SK-N-SH (cell line): Measurements from ENCODE around the gene PAPPA2. TPM values are rescaled to one million over a fixed set of nuclear protein-coding genes. Genes with fewer than 3 reads are reported as not detected.

Source experiments
- CTCF ChIA-PET: fragments of 300-600, 350-600 bp; formaldehyde crosslinking; extraction: SDS; loops from one replicate; lab custom pipeline; 2021; lab: Yijun Ruan, JAX
- POLR2A ChIA-PET: fragments of 350-600 bp; sonication (Branson Sonifier 250); formaldehyde crosslinking; extraction: SDS; loops from one replicate; lab custom pipeline; 2020; ENCODE audit warnings: antibody characterized with exemption, inconsistent platforms; lab: Yijun Ruan, JAX
- DNase-seq: peaks from one replicate; pipeline ENCODE4 v3.0.0; 2012
- H2AFZ ChIP-seq: fragments of 200-600 bp; sonication (generic); 2 replicates; pipeline ENCODE4 v1.8.1; 2016; ENCODE audit warnings: antibody characterized with exemption, mild to moderate bottlenecking, low read depth
- H3F3A ChIP-seq: fragments of 200-600 bp; sonication (generic); replicated peaks from 2 replicates; pipeline ENCODE3; 2016; ENCODE audit warnings: antibody characterized with exemption, mild to moderate bottlenecking; ENCODE audit not compliant: insufficient read depth
- H3K27ac ChIP-seq, 2 experiments: fragments of 200-500 bp in 1 of 2; fragments of 200-600 bp in 1 of 2; sonication (Bioruptor generic) in 1 of 2; sonication (generic), shearing (Covaris generic) in 1 of 2; 2 replicates each; pipeline versions ENCODE4 v1.5.1 to v1.6.1; 2014 to 2016; ENCODE audit warnings: low read depth in 2 of 2, inconsistent platforms in 1 of 2, low read length in 1 of 2, mild to moderate bottlenecking in 1 of 2, mixed read lengths in 1 of 2
- H3K27me3 ChIP-seq: fragments of 200-600 bp; sonication (generic), shearing (Covaris generic); 2 replicates; pipeline ENCODE4 v1.6.1; 2016; ENCODE audit warnings: mixed run types; ENCODE audit not compliant: insufficient read depth
- H3K36me3 ChIP-seq, 2 experiments: fragments of 200-500 bp in 1 of 2; fragments of 200-600 bp in 1 of 2; sonication (Bioruptor generic) in 1 of 2; sonication (generic) in 1 of 2; replicated peaks in 1 of 2; 2 replicates each; pipeline versions ENCODE3 to v1.5.1; 2014 to 2016; ENCODE audit warnings: low read length in 1 of 2, mild to moderate bottlenecking in 1 of 2; ENCODE audit not compliant: insufficient read depth in 2 of 2, control insufficient read depth in 1 of 2
- H3K4me1 ChIP-seq, 2 experiments: fragments of 200-500 bp in 1 of 2; fragments of 200-600 bp in 1 of 2; sonication (Bioruptor generic) in 1 of 2; sonication (generic), shearing (Covaris generic) in 1 of 2; 2 replicates each; pipeline versions ENCODE4 v1.5.1 to v1.6.1; 2014 to 2016; ENCODE audit warnings: low read depth in 1 of 2, low read length in 1 of 2, mixed run types in 1 of 2; ENCODE audit not compliant: insufficient read depth in 2 of 2, control insufficient read depth in 1 of 2
- H3K4me2 ChIP-seq: fragments of 200-600 bp; sonication (generic), shearing (Covaris generic); 2 replicates; pipeline ENCODE4 v1.6.1; 2017; ENCODE audit warnings: mixed run types
- H3K4me3 ChIP-seq, 2 experiments: fragments of 200-500 bp in 1 of 2; fragments of 200-600 bp in 1 of 2; sonication (Bioruptor generic) in 1 of 2; sonication (generic), shearing (Covaris generic) in 1 of 2; 2 replicates each; pipeline versions ENCODE4 v1.5.1 to v1.8.1; 2014 to 2016; ENCODE audit warnings: low read depth in 2 of 2, inconsistent platforms in 1 of 2, low read length in 1 of 2, mild to moderate bottlenecking in 1 of 2, mixed read lengths in 1 of 2, moderate library complexity in 1 of 2
- H3K79me2 ChIP-seq: fragments of 200-600 bp; sonication (generic); 2 replicates; pipeline ENCODE4 v1.8.1; 2017; ENCODE audit warnings: mild to moderate bottlenecking; ENCODE audit not compliant: insufficient read depth
- H3K9ac ChIP-seq: fragments of 200-600 bp; sonication (generic); 2 replicates; pipeline ENCODE4 v1.6.1; 2017; ENCODE audit warnings: mixed run types
- H3K9me2 ChIP-seq: fragments of 200-600 bp; sonication (generic); 2 replicates; pipeline ENCODE4 v1.6.1; 2017; ENCODE audit warnings: mixed run types
- H3K9me3 ChIP-seq: fragments of 200-600 bp; sonication (generic); 2 replicates; pipeline ENCODE4 v1.6.1; 2017; ENCODE audit warnings: mixed run types, mild to moderate bottlenecking, moderate library complexity
- H4K20me1 ChIP-seq: fragments of 200-600 bp; sonication (generic); 2 replicates; pipeline ENCODE4 v1.6.1; 2017; ENCODE audit warnings: mild to moderate bottlenecking, mixed run types; ENCODE audit not compliant: insufficient read depth
- CHD2 ChIP-seq: fragments of 150-350 bp; IDR thresholded peaks from 2 replicates; pipeline ENCODE4 v1.6.1; 2018; ENCODE audit warnings: low read length; ENCODE audit not compliant: partially characterized antibody
- ELF1 ChIP-seq: IDR thresholded peaks from 2 replicates; pipeline ENCODE4 v1.4.0; 2012
- EP300 ChIP-seq, 2 experiments: IDR thresholded peaks; 2 replicates each; pipeline versions ENCODE4 v1.4.0 to v1.6.1; 2012; ENCODE audit warnings: borderline replicate concordance in 1 of 2, low read depth in 1 of 2, low read length in 1 of 2
- FOSL2 ChIP-seq: IDR thresholded peaks from 2 replicates; pipeline ENCODE4 v1.4.0; 2012; ENCODE audit warnings: low read depth, mild to moderate bottlenecking, moderate library complexity, borderline replicate concordance
- FOXM1 ChIP-seq: IDR thresholded peaks from 2 replicates; pipeline ENCODE4 v1.4.0; 2012; ENCODE audit warnings: low read depth, mild to moderate bottlenecking
- GATA2 ChIP-seq: sonication (generic); formaldehyde crosslinking; IDR thresholded peaks from 2 replicates; pipeline ENCODE4 v1.5.0; 2020; ENCODE audit warnings: mild to moderate bottlenecking, missing genetic modification reagents
- JUND ChIP-seq: IDR thresholded peaks from 2 replicates; pipeline ENCODE4 v1.4.0; 2012
- MAX ChIP-seq: IDR thresholded peaks from 2 replicates; pipeline ENCODE4 v1.4.0; 2012; ENCODE audit warnings: low read depth
- NFIC ChIP-seq: IDR thresholded peaks from 2 replicates; pipeline ENCODE4 v1.4.0; 2012; ENCODE audit warnings: borderline replicate concordance
- NRF1 ChIP-seq: IDR thresholded peaks from 2 replicates; pipeline ENCODE4 v1.6.1; 2012; ENCODE audit warnings: low read depth, mild to moderate bottlenecking, low read length
- RAD21 ChIP-seq: IDR thresholded peaks from 2 replicates; pipeline ENCODE4 v1.6.1; 2012; ENCODE audit warnings: mild to moderate bottlenecking, low read length
- RFX5 ChIP-seq: IDR thresholded peaks from 2 replicates; pipeline ENCODE4 v1.6.1; 2012; ENCODE audit warnings: mild to moderate bottlenecking, improper control_type of control experiment, low read length
- SIN3A ChIP-seq: IDR thresholded peaks from 2 replicates; pipeline ENCODE4 v1.6.1; 2012; ENCODE audit warnings: low read depth, mild to moderate bottlenecking, low read length, moderate library complexity, borderline replicate concordance
- USF1 ChIP-seq: IDR thresholded peaks from 2 replicates; pipeline ENCODE4 v1.4.0; 2012; ENCODE audit warnings: low read depth, borderline replicate concordance
- YY1 ChIP-seq: IDR thresholded peaks from 2 replicates; pipeline ENCODE4 v1.4.0; 2012; ENCODE audit warnings: low read depth, mild to moderate bottlenecking
- WGBS: methylation state at CpG from one replicate; pipeline ENCODE4 v1.1.6; 2017; ENCODE audit warnings: low lambda C conversion rate; 5-methylcytosine and 5-hydroxymethylcytosine counted together
- polyA plus RNA-seq, 3 experiments: library from polyadenylated mRNA; depleted of rRNA; stranded (reverse); fragments of >200 nt; gene quantifications; 2 replicates each; pipeline ENCODE4 v1.2.3, GENCODE V29; 2012
- TF ChIP-seq, protein P1 (sequence below): IDR thresholded peaks from 2 replicates; pipeline ENCODE4 v1.6.1; 2012; ENCODE audit warnings: mild to moderate bottlenecking, low read depth, low read length, moderate library complexity

PAPPA2 gene
- polyA plus RNA-seq, 1 of the 3 experiments (the other 2 are of a cell fraction): 0.02 TPM

DNA sequence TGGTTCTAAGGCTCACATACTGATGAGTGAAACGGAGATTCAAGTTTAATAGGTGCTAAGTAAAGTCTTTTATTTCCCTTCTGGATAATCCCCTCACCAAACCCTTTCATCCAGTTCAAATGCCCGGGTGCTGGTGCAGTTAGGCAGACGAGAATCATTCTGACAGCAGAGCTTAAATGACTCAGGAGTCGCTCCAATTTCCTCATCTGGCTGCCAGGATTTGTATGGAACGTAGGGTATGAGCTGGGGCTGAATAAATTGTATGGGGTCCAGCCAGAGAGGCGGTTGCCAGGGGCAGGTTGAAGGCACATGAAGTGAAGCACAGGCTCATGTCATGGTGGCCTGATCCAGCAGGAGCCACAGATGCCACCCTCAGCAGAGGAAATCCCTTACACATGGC, 76.0 kb downstream of the PAPPA2 start:
- H3K4me1 ChIP-seq: no peaks in the 10 kb centered on the region
- WGBS: 6% methylated on average over 5 of the region's 6 CpGs
- H3K4me3 ChIP-seq: no peak overlapping the region
- ChIA-PET CTCF (no interaction called here), POLR2A (no interaction called here)
- no peaks in the 10 kb centered on the region for H3F3A ChIP-seq
- DNase-seq: no peak
- no peak overlapping the region for H3K27ac ChIP-seq
- no peaks in the 10 kb centered on the region for H3K79me2 ChIP-seq
- no peak overlapping the region for H2AFZ ChIP-seq
- H3K9me3 ChIP-seq: no peaks in the 10 kb centered on the region
- no peaks in the 10 kb centered on the region for H4K20me1 ChIP-seq
- TF ChIP-seq JUND (no peak), RAD21 (no peak), ELF1 (no peak), NRF1 (no peak), YY1 (no peak), SIN3A (no peak), USF1 (no peak), GATA2 (CRISPR knock-in tag) (no peak), RFX5 (no peak), CHD2 (no peak), MAX (no peak), FOXM1 (no peak), FOSL2 (no peak), NFIC (no peak), EP300 (IDR thresholded peaks at IDR 0.05; ENCODE audit: borderline replicate concordance in 1 of 2, low read depth in 1 of 2, low read length in 1 of 2) (no peak)
- TF ChIP-seq, protein P1, sequence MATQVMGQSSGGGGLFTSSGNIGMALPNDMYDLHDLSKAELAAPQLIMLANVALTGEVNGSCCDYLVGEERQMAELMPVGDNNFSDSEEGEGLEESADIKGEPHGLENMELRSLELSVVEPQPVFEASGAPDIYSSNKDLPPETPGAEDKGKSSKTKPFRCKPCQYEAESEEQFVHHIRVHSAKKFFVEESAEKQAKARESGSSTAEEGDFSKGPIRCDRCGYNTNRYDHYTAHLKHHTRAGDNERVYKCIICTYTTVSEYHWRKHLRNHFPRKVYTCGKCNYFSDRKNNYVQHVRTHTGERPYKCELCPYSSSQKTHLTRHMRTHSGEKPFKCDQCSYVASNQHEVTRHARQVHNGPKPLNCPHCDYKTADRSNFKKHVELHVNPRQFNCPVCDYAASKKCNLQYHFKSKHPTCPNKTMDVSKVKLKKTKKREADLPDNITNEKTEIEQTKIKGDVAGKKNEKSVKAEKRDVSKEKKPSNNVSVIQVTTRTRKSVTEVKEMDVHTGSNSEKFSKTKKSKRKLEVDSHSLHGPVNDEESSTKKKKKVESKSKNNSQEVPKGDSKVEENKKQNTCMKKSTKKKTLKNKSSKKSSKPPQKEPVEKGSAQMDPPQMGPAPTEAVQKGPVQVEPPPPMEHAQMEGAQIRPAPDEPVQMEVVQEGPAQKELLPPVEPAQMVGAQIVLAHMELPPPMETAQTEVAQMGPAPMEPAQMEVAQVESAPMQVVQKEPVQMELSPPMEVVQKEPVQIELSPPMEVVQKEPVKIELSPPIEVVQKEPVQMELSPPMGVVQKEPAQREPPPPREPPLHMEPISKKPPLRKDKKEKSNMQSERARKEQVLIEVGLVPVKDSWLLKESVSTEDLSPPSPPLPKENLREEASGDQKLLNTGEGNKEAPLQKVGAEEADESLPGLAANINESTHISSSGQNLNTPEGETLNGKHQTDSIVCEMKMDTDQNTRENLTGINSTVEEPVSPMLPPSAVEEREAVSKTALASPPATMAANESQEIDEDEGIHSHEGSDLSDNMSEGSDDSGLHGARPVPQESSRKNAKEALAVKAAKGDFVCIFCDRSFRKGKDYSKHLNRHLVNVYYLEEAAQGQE: no peak
- H3K9ac ChIP-seq: no peak overlapping the region
- no peaks in the 10 kb centered on the region for H3K27me3 ChIP-seq
- H3K36me3 ChIP-seq: no peaks in the 10 kb centered on the region
- H3K4me2 ChIP-seq: no peak overlapping the region
- H3K9me2 ChIP-seq: no peaks in the 10 kb centered on the region
